ENCODE data around the gene CA12. TPM values are rescaled to one million over a fixed set of nuclear protein-coding genes. Genes with fewer than 3 reads are reported as not detected.

Gene CA12
- total and polyA plus RNA-seq, 2 donors (not counting 3 experiments of a cell fraction or from before 2014, with no cell fraction given) = 1.1 to 5.9 TPM

- Histone ChIP-seq H3K27ac (ENCODE audit: insufficient read depth, low read depth, low read length) (no peak overlapping the region), H3K9me1 (replicated peaks; ENCODE audit: control insufficient read depth, extremely low read depth, insufficient read depth, low read length) (no peaks in the 10 kb centered on the region), H3K9me3 (replicated peaks; ENCODE audit: control insufficient read depth, insufficient read depth, low read length) (no peaks in the 10 kb centered on the region), H3K4me2 (ENCODE audit: insufficient read depth, low read length) (no peak overlapping the region), H3K9ac (replicated peaks; ENCODE audit: extremely low read depth, insufficient read depth, low read length) (no peak overlapping the region), H3K79me2 (ENCODE audit: control insufficient read depth, insufficient read depth, low read length) (no peaks in the 10 kb centered on the region), H3K36me3 (ENCODE audit: control insufficient read depth in 2 of 2, extremely low read depth in 1 of 2, insufficient read depth in 2 of 2, low read length in 2 of 2) (no peaks in the 10 kb centered on the region), H3K4me1 (ENCODE audit: control insufficient read depth, extremely low read depth, insufficient read depth, low read length) (peaks cover 3% of the 10 kb centered on the region), H3K4me3 (replicated peaks in 1 of 3; ENCODE audit: insufficient read depth in 1 of 3, low read depth in 1 of 3, low read length in 3 of 3) (no peak overlapping the region), H3K27me3 (ENCODE audit: control insufficient read depth in 2 of 2, insufficient read depth in 2 of 2, low read length in 2 of 2) (peaks cover 0 to 4% of the 10 kb centered on the region in 2 experiments), H4K20me1 (replicated peaks; ENCODE audit: control insufficient read depth, extremely low read depth, insufficient read depth, low read length) (no peaks in the 10 kb centered on the region), H2AFZ (ENCODE audit: low read depth, low read length) (no peak overlapping the region)
- DNase-seq (ENCODE audit: low read depth, low spot score) (no peak), FAIRE-seq (no peak)
- TF ChIP-seq FOS (IDR thresholded peaks at IDR 0.05; ENCODE audit: borderline replicate concordance, insufficient read depth, low read length) (no peak), CTCF (IDR thresholded peaks at IDR 0.05; ENCODE audit: extremely low read depth in 1 of 2, insufficient read depth in 1 of 2, low read depth in 1 of 2, low read length in 2 of 2) (no peak), EZH2 (IDR thresholded peaks at IDR 0.05; ENCODE audit: borderline replicate concordance, low read depth, low read length, severe bottlenecking) (no peak), JUN (IDR thresholded peaks at IDR 0.05; ENCODE audit: borderline replicate concordance, insufficient read depth, insufficient read length, low read depth) (no peak), POLR2A (IDR thresholded peaks at IDR 0.05; ENCODE audit: low read depth, low read length) (no peak), POLR2AphosphoS5 (IDR thresholded peaks at IDR 0.05; ENCODE audit: insufficient read depth, low read depth, low read length) (no peak), MAX (IDR thresholded peaks at IDR 0.05; ENCODE audit: insufficient read depth, insufficient read length) (no peak), GATA2 (IDR thresholded peaks at IDR 0.05; ENCODE audit: insufficient read depth, insufficient read length, low read depth, low read length) (no peak), MYC (IDR thresholded peaks at IDR 0.05; ENCODE audit: low read depth, low read length) (no peak)
- intact Hi-C loops (cut with micrococcal nuclease) (no loop called here), dilution Hi-C loops (cut with MboI; ENCODE audit: extremely low pct_ligation_motif_present, low sequenced_read_pairs) (no loop called here)
- ChIA-PET CTCF (interaction anchor here (0.7 to 1.5 kb wide), 3 partner anchors 20 to 48 kb away, joined by 3 read pairs; no protein-coding TSS in a partner anchor), POLR2A (no interaction called here)
- BruUV-seq (replicated peaks) = no TSS peak
Measured at GRCh38 chr15:63354821-63355650, 26.6 kb downstream of the CA12 start.

Data from endothelial cell of umbilical vein (primary cell).